SU-DHL-6 (cell line): ENCODE results near the gene SLC9C1.

Experiments
- H2AFZ ChIP-seq: fragments of 200-600 bp; sonication (generic); 2 replicates; pipeline ENCODE4 v1.6.1; 2014; ENCODE audit warnings: low read depth, mild to moderate bottlenecking, moderate library complexity, mixed read lengths, antibody characterized with exemption, low read length; ENCODE audit not compliant: severe bottlenecking
- H3F3A ChIP-seq: fragments of 200-600 bp; shearing (Covaris generic); 2 replicates; pipeline ENCODE4 v1.6.0; 2016; ENCODE audit warnings: antibody characterized with exemption, mild to moderate bottlenecking; ENCODE audit not compliant: insufficient read depth
- H3K27ac ChIP-seq: fragments of 200-600 bp; sonication (generic); 2 replicates; pipeline ENCODE4 v1.5.1; 2016; ENCODE audit warnings: low read depth, mild to moderate bottlenecking, low read length, moderate library complexity, mixed read lengths
- H3K27me3 ChIP-seq: fragments of 200-600 bp; sonication (generic), shearing (Covaris generic); 2 replicates; pipeline ENCODE4 v1.6.0; 2014; ENCODE audit warnings: mild to moderate bottlenecking, low read length
- H3K36me3 ChIP-seq: fragments of 200-600 bp; sonication (generic); 2 replicates; pipeline ENCODE4 v1.6.1; 2014; ENCODE audit warnings: mild to moderate bottlenecking, low read length, mixed read lengths
- H3K4me2 ChIP-seq: fragments of 300-600, 200-600 bp; shearing (Covaris generic), sonication (generic); 2 replicates; pipeline ENCODE4 v1.6.0; 2014; ENCODE audit warnings: low read length, low read depth, mild to moderate bottlenecking; ENCODE audit not compliant: poor library complexity, severe bottlenecking
- H3K4me3 ChIP-seq: fragments of 200-600 bp; sonication (generic); 2 replicates; pipeline ENCODE4 v1.5.1; 2014; ENCODE audit warnings: antibody characterized with exemption, low read length, mild to moderate bottlenecking, mixed read lengths; ENCODE audit not compliant: insufficient read depth, poor library complexity, severe bottlenecking
- H3K79me2 ChIP-seq: fragments of 200-600 bp; sonication (generic); 2 replicates; pipeline ENCODE4 v1.6.1; 2014; ENCODE audit warnings: mild to moderate bottlenecking, low read length, moderate library complexity; ENCODE audit not compliant: insufficient read depth
- H3K9ac ChIP-seq: fragments of 200-600 bp; sonication (generic); 2 replicates; pipeline ENCODE4 v1.7.0; 2014; ENCODE audit warnings: mild to moderate bottlenecking, low read length
- H3K9me2 ChIP-seq: fragments of 200-600 bp; sonication (generic); replicated peaks from 2 replicates; pipeline ENCODE4 v1.6.1; 2014; ENCODE audit warnings: low read length; ENCODE audit not compliant: insufficient read depth
- H3K9me3 ChIP-seq: fragments of 200-600 bp; sonication (generic); 2 replicates; pipeline ENCODE4 v1.6.1; 2014; ENCODE audit warnings: low read length, mixed read lengths; ENCODE audit not compliant: insufficient read depth
- H4K20me1 ChIP-seq: fragments of 200-600 bp; sonication (generic); 2 replicates; pipeline ENCODE4 v1.6.1; 2014; ENCODE audit warnings: low read depth, mild to moderate bottlenecking, antibody characterized with exemption, low read length, moderate library complexity, mixed read lengths
- EZH2phosphoT487 ChIP-seq: fragments of 200-600 bp; sonication (generic), shearing (Covaris generic); conservative IDR thresholded peaks from 2 replicates; pipeline ENCODE4 v1.6.1; 2018; ENCODE audit warnings: mild to moderate bottlenecking, antibody characterized with exemption, low read length, moderate library complexity, mixed read lengths
- TF ChIP-seq, protein P1 (sequence below): fragments of 200-600 bp; sonication (generic); IDR thresholded peaks from one replicate; pipeline ENCODE4 v1.5.1; 2017; ENCODE audit warnings: antibody characterized with exemption, mild to moderate bottlenecking, low read length, moderate library complexity; ENCODE audit not compliant: insufficient read depth, poor library complexity, severe bottlenecking

SLC9C1 gene

DNA sequence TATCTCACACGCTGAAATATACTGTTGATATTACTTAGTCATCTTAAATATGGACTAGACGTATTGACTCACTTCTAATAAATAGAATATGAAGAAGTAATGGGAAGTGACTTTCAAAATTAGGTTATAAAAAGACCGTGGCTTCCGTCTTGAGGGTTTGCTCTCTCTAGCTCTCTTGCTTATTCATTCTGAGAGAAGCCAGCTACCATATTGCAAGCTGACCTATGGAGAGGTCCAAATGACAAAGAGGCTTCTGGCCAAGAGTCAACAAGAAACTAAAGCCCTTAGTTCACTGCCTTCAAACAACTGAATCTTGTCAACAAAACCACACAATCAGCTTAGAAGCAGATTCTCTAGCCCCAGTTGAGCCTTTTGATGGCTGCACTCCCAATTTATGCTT lies 46.1 kb downstream of the SLC9C1 start:
- TF ChIP-seq EZH2phosphoT487, result no peak
- TF ChIP-seq, protein P1, sequence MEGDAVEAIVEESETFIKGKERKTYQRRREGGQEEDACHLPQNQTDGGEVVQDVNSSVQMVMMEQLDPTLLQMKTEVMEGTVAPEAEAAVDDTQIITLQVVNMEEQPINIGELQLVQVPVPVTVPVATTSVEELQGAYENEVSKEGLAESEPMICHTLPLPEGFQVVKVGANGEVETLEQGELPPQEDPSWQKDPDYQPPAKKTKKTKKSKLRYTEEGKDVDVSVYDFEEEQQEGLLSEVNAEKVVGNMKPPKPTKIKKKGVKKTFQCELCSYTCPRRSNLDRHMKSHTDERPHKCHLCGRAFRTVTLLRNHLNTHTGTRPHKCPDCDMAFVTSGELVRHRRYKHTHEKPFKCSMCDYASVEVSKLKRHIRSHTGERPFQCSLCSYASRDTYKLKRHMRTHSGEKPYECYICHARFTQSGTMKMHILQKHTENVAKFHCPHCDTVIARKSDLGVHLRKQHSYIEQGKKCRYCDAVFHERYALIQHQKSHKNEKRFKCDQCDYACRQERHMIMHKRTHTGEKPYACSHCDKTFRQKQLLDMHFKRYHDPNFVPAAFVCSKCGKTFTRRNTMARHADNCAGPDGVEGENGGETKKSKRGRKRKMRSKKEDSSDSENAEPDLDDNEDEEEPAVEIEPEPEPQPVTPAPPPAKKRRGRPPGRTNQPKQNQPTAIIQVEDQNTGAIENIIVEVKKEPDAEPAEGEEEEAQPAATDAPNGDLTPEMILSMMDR, result no peak
- no peak overlapping the region for H3K4me2 ChIP-seq
- H4K20me1 ChIP-seq, result no peaks in the 10 kb centered on the region
- H3F3A ChIP-seq, result no peaks in the 10 kb centered on the region
- H2AFZ ChIP-seq, result peak overlapping the region; percentile 11
- H3K27me3 ChIP-seq, result no peaks in the 10 kb centered on the region
- H3K79me2 ChIP-seq, result no peaks in the 10 kb centered on the region
- no peak overlapping the region for H3K4me3 ChIP-seq
- H3K9ac ChIP-seq, result no peak overlapping the region
- no peaks in the 10 kb centered on the region for H3K9me3 ChIP-seq
- H3K27ac ChIP-seq, result no peak overlapping the region
- no peaks in the 10 kb centered on the region for H3K9me2 ChIP-seq
- H3K36me3 ChIP-seq, result no peaks in the 10 kb centered on the region

DNA sequence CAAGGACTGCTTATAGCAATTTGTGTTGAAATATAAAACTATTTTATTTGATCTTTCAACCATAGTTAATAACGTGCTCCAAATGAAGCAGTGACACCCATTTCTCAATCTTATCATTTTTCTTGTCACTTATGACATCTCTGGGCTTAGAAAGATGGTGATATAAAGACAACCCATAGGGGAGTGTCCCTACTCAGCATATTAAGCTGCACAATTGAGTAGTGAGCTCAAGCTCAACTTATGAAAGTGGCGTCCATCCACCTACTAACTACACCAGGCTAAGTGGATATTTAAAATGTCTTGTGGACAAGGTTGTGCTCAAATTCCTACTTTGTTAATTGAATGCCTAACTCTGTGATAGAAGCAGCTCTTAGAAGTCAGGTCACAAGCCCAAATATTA lies 46.7 kb downstream of the SLC9C1 start:
- TF ChIP-seq, protein P1, result no peak
- TF ChIP-seq EZH2phosphoT487, result no peak
- Histone ChIP-seq H4K20me1 (no peaks in the 10 kb centered on the region), H3K79me2 (no peaks in the 10 kb centered on the region), H3K9ac (no peak overlapping the region), H3K27me3 (no peaks in the 10 kb centered on the region), H3K9me3 (no peaks in the 10 kb centered on the region), H3F3A (no peaks in the 10 kb centered on the region), H2AFZ (no peak overlapping the region), H3K4me3 (no peak overlapping the region), H3K36me3 (no peaks in the 10 kb centered on the region), H3K4me2 (no peak overlapping the region), H3K27ac (no peak overlapping the region), H3K9me2 (no peaks in the 10 kb centered on the region)

- no peaks in the 10 kb centered on the region for H3F3A ChIP-seq
- no peaks in the 10 kb centered on the region for H3K79me2 ChIP-seq
- H3K9me3 ChIP-seq, result no peaks in the 10 kb centered on the region
- H3K9me2 ChIP-seq, result no peaks in the 10 kb centered on the region
- no peaks in the 10 kb centered on the region for H3K27me3 ChIP-seq
- H3K36me3 ChIP-seq, result no peaks in the 10 kb centered on the region
- H3K27ac ChIP-seq, result no peak overlapping the region
- H3K9ac ChIP-seq, result no peak overlapping the region
- no peak overlapping the region for H2AFZ ChIP-seq
- no peaks in the 10 kb centered on the region for H4K20me1 ChIP-seq
- no peak overlapping the region for H3K4me3 ChIP-seq
- no peak overlapping the region for H3K4me2 ChIP-seq
- TF ChIP-seq, protein P1, result no peak
- no peak for TF ChIP-seq EZH2phosphoT487
These were observed 60.9 kb downstream of the SLC9C1 start for GRCh38 chr3:112233083-112233482.
